Measurements from ENCODE around the gene UPF1.

The UPF1 gene

GRCh38 chr19:18856385-18857126, 24.8 kb downstream of the UPF1 start:
- no peak for DNase-seq (ENCODE audit: low spot score)
- in situ Hi-C loops (cut with MboI; ENCODE audit: low sequenced_read_pairs, unreplicated experiment) = no loop called here
- TF ChIP-seq CTCF (IDR thresholded peaks at IDR 0.05; ENCODE audit: borderline replicate concordance, control extremely low read depth, extremely low read depth, insufficient read depth, missing control alignments) = no peak

GRCh38 chr19:18857223-18857622, 25.5 kb downstream of the UPF1 start:
- DNase-seq (ENCODE audit: low spot score) = no peak
- in situ Hi-C loops (cut with MboI; ENCODE audit: low sequenced_read_pairs, unreplicated experiment) = no loop called here
- no peak for TF ChIP-seq CTCF (IDR thresholded peaks at IDR 0.05; ENCODE audit: borderline replicate concordance, control extremely low read depth, extremely low read depth, insufficient read depth, missing control alignments)

GRCh38 chr19:18858906-18859646, 27.3 kb downstream of the UPF1 start:
- in situ Hi-C loops (cut with MboI; ENCODE audit: low sequenced_read_pairs, unreplicated experiment) = no loop called here
- no peak for TF ChIP-seq CTCF (IDR thresholded peaks at IDR 0.05; ENCODE audit: borderline replicate concordance, control extremely low read depth, extremely low read depth, insufficient read depth, missing control alignments)
- no peak for DNase-seq (ENCODE audit: low spot score)

- no peak for DNase-seq (ENCODE audit: low spot score)
- TF ChIP-seq CTCF (IDR thresholded peaks at IDR 0.05; ENCODE audit: borderline replicate concordance, control extremely low read depth, extremely low read depth, insufficient read depth, missing control alignments) = no peak
- in situ Hi-C loops (cut with MboI; ENCODE audit: low sequenced_read_pairs, unreplicated experiment) = no loop called here
These were observed 28.0 kb downstream of the UPF1 start for GRCh38 chr19:18859676-18860301.

- no peak for DNase-seq (ENCODE audit: low spot score)
- in situ Hi-C loops (cut with MboI; ENCODE audit: low sequenced_read_pairs, unreplicated experiment) = no loop called here
- no peak for TF ChIP-seq CTCF (IDR thresholded peaks at IDR 0.05; ENCODE audit: borderline replicate concordance, control extremely low read depth, extremely low read depth, insufficient read depth, missing control alignments)
These were observed 28.5 kb downstream of the UPF1 start for GRCh38 chr19:18860302-18860700.

GRCh38 chr19:18860725-18861124, 29.0 kb downstream of the UPF1 start:
- in situ Hi-C loops (cut with MboI; ENCODE audit: low sequenced_read_pairs, unreplicated experiment) = no loop called here
- DNase-seq (ENCODE audit: low spot score) = no peak
- TF ChIP-seq CTCF (IDR thresholded peaks at IDR 0.05; ENCODE audit: borderline replicate concordance, control extremely low read depth, extremely low read depth, insufficient read depth, missing control alignments) = no peak
